GM19351 (cell line): ENCODE data around the gene BEST3.
"Not testable (repeated sequence)": the region's sequence is repeated elsewhere in the genome, so short reads cannot be mapped to it uniquely, and the experiment has no call there.

Experiments
- ATAC-seq: cut with Tn5 transposase; IDR thresholded peaks from one replicate; pipeline ENCODE4 v1.9.1; 2021; ENCODE audit warnings: mild to moderate bottlenecking, moderate library complexity; ENCODE audit not compliant: unreplicated experiment

The BEST3 gene

GRCh38 chr12:69688471-69689427 lies 10.4 kb downstream of the BEST3 start:
- peak; percentile 65 for ATAC-seq

- no peak for ATAC-seq
These were observed 11.1 kb downstream of the BEST3 start for GRCh38 chr12:69688021-69688420.

GRCh38 chr12:69687390-69687789 lies 11.7 kb downstream of the BEST3 start:
- ATAC-seq, result no peak

GRCh38 chr12:69686731-69687130 lies 12.4 kb downstream of the BEST3 start:
- ATAC-seq, result no peak

GRCh38 chr12:69685810-69686209 lies 13.3 kb downstream of the BEST3 start:
- ATAC-seq, result peak; percentile 70

GRCh38 chr12:69684466-69684865 lies 14.6 kb downstream of the BEST3 start:
- no peak for ATAC-seq

GRCh38 chr12:69682110-69682755 lies 16.9 kb downstream of the BEST3 start:
- no peak for ATAC-seq

GRCh38 chr12:69679119-69679518 lies 20.0 kb downstream of the BEST3 start:
- ATAC-seq, result no peak

- ATAC-seq, result no peak
These were observed 22.7 kb downstream of the BEST3 start for GRCh38 chr12:69676257-69677012.

- ATAC-seq, result no peak
These were observed 26.9 kb downstream of the BEST3 start for GRCh38 chr12:69672195-69672594.

GRCh38 chr12:69671597-69671996 lies 27.5 kb downstream of the BEST3 start:
- no peak for ATAC-seq

- no peak for ATAC-seq
These were observed 32.3 kb downstream of the BEST3 start for GRCh38 chr12:69666798-69667197.

- ATAC-seq, result not testable (repeated sequence)
These were observed 34.1 kb downstream of the BEST3 start for GRCh38 chr12:69664930-69665377.

GRCh38 chr12:69663726-69664125 lies 35.4 kb downstream of the BEST3 start:
- no peak for ATAC-seq

- no peak for ATAC-seq
These were observed 36.3 kb downstream of the BEST3 start for GRCh38 chr12:69662764-69663163.

GRCh38 chr12:69661386-69661785 lies 37.7 kb downstream of the BEST3 start:
- no peak for ATAC-seq

- no peak for ATAC-seq
These were observed 38.8 kb downstream of the BEST3 start for GRCh38 chr12:69660164-69660863.

- ATAC-seq, result no peak
These were observed 40.9 kb downstream of the BEST3 start for GRCh38 chr12:69658203-69658602.

- no peak for ATAC-seq
These were observed 41.5 kb downstream of the BEST3 start for GRCh38 chr12:69657376-69658137.
